HG02571 (cell line): ENCODE data around the gene MED8.

Experiments used
- ATAC-seq: cut with Tn5 transposase; IDR thresholded peaks from one replicate; pipeline ENCODE4 v1.9.1; 2021; ENCODE audit warnings: mild to moderate bottlenecking, moderate library complexity; ENCODE audit not compliant: unreplicated experiment

Gene MED8

DNA sequence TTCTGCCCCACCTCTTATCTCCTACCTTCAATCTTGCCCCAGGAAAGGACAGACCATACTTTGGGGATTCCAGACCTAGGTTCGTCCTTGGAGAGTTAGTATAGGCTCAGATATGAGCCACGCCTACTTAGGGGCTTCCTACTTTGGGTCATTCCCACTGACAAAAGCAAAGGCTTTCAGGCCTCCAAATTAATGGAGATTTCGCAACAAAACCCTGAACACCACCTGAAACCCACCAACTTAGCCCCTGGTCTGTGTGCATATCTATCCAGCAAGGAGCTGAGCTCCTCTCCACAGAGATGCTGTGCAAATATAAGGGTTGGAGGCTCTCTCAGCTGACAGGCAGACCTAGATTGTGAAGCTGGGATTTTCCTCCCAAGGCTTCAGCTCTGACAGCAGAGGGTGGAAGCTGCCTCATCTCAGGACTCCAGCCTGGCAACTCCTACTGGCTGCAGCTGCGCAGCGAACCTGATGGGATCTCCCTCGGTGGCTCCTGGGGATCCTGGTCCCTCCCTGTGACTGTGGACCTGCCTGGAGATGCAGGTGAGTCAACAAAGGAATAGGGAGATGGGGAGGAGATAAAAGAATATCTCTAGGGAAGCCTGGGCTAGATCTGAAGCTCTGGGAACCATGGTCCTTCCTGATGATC, 49.9 kb downstream of the MED8 start:
- no peak for ATAC-seq

- no peak for ATAC-seq
Measured at GRCh38 chr1:43338001-43338400, 51.6 kb downstream of the MED8 start.

DNA sequence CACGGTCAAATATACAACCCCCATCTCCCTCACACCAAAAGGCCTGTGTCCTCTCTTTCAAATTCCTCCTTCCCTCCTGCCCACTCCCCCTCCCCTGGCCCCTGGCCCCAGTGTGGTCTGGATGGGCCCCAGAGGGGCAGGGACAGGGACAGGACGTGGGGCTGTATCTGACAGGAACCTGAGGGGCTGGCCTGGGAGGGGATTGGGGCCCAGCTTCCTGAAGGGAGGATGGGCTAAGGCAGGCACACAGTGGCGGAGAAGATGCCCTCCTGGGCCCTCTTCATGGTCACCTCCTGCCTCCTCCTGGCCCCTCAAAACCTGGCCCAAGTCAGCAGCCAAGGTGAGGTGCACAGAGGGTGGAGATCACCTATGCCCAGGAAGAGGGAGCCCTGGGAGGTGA, 52.0 kb downstream of the MED8 start, which contains the start of gene MPL:
TSS of gene MPL (plus strand) at position 231 of the 400 bp plus-strand sequence. CDS start at position 262, 31 bp downstream.
- no peak for ATAC-seq

DNA sequence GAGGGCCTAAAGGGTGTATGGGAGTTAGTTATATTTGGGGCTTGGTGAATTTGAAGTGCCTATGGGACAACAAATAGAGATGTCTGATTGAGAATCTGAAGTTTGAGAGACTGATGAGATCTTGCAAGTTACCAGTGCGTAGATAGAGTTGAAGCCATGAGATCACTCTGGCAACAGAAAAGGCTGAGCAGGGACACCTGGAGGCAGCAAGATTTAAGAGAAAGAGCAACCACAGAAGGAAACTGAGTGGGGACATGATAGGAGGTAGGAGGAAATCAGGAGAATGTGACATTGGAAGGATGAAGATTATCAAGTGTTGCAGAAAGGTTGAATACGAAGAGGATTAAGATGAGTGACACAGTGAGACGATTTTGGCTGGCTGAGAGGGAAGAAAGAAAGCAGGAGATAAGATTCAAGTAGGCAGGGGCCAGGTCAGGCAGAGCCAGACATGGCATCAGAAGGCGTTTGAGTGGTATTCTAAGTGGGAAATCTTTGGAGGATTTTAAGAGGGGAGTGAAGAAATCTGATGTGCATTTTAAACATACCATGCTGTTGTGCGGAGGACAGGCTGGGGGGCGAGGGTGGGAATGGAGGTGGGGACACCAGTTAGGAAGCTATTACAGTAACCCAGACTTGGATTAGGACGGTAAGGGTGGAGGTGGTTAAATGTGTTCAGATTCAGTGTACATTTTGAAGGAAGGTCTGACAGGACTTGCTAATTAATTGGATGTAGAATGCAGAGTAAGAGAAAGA, 55.0 kb downstream of the MED8 start:
- no peak for ATAC-seq
